Vagina (tissue), 2 donors: ENCODE measurements around the gene CAMK2A. TPM values are rescaled to one million over a fixed set of nuclear protein-coding genes. Genes with fewer than 3 reads are reported as not detected.

ENCODE experiments used
- DNase-seq, 2 donors: peaks; one replicate each; pipeline ENCODE4 v3.0.0-alpha.2; 2017; ENCODE audit errors: extremely low spot score in 2 of 2
- H3K27ac ChIP-seq: fragments of 200-600 bp; sonication (generic); one replicate; pipeline ENCODE4 v1.5.1; 2019
- H3K27me3 ChIP-seq: fragments of 200-600 bp; sonication (generic); one replicate; pipeline ENCODE4 v1.5.1; 2019
- H3K36me3 ChIP-seq, 2 donors: fragments of 200-600 bp; sonication (generic); one replicate each; pipeline ENCODE4 v1.5.1; 2017 to 2019
- H3K4me1 ChIP-seq: fragments of 200-600 bp; sonication (generic); one replicate; pipeline ENCODE4 v1.5.1; 2019
- H3K4me3 ChIP-seq, 2 donors: fragments of 200-600 bp; sonication (generic); 1 replicate in 1 of 2; 2 replicates in 1 of 2; pipeline ENCODE4 v1.5.1; 2016 to 2019
- H3K9me3 ChIP-seq: fragments of 200-600 bp; sonication (generic); one replicate; pipeline ENCODE4 v1.5.1; 2019
- POLR2A ChIP-seq, 2 donors: fragments of 450-650 bp; IDR thresholded peaks; one replicate each; pipeline ENCODE4 v1.6.1; 2017; ENCODE audit warnings: antibody characterized with exemption in 2 of 2, mild to moderate bottlenecking in 2 of 2, moderate library complexity in 2 of 2
- POLR2AphosphoS5 ChIP-seq, 2 donors: sonication (generic); formaldehyde crosslinking; IDR thresholded peaks; one replicate each; pipeline ENCODE4 v1.9.0; 2017; ENCODE audit warnings: antibody characterized with exemption in 2 of 2, mild to moderate bottlenecking in 2 of 2, low read depth in 1 of 2; ENCODE audit not compliant: insufficient read depth in 1 of 2
- intact Hi-C: fragments of 100-400 bp; cut with DNase I; formaldehyde crosslinking; loops from one replicate; pipeline ENCODE4 v1.15.1; 2023
- total RNA-seq: library from RNA; depleted of rRNA; stranded (reverse); fragments of >200 nt; gene quantifications from one replicate; pipeline ENCODE4 v1.2.3, GENCODE V29; 2016
- TF ChIP-seq, protein P1 (sequence below), 3 experiments: fragments of 450-650 bp in 2 of 3; fragments of 200-600 bp in 1 of 3; sonication (generic) in 1 of 3; IDR thresholded peaks; one replicate each; pipeline ENCODE4 v1.5.1; 2017 to 2019; ENCODE audit warnings: antibody characterized with exemption in 3 of 3, mild to moderate bottlenecking in 2 of 3, moderate library complexity in 2 of 3

CAMK2A gene
- total RNA-seq, 1 donor from 2014 or later, result 0.49 TPM

DNA sequence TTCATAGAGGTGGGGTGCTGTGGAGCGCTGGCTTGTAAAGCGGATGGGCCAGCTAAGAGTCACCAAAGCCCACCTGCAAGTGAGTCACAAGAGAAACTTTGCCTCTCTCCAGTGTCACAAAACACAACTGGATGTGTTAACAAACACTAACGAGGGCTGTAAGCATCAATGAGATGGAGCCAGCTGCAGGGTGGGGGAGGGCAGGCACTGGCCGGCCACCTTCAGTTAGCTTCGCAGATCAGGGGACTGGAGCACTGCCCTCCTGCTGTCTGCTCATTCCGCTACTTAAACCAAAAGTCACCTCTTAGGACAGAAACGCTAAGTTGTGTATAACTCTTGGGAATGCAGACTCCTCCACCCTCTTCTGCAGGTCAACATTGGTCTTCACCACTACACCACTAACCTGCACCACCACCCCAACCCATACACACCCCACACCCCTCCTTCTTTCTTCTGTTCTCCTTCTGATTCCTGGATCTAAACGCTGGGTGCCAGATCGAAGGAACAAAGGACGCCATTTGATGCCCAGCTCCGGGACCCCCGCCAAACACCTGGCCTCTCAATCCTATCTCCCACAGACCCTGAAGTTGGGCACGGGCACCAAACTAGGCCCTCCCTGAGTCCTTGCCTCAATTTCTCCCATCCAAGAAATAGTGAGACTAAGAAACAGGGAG, 11.1 kb upstream of the CAMK2A start:
- Histone ChIP-seq H3K4me1 (peaks cover 84% of the 10 kb centered on the region), H3K27me3 (no peaks in the 10 kb centered on the region), H3K36me3 (no peaks in the 10 kb centered on the region), H3K4me3 (no peak overlapping the region), H3K9me3 (no peaks in the 10 kb centered on the region), H3K27ac (peak overlapping the region; percentile 87)
- TF ChIP-seq, protein P1, sequence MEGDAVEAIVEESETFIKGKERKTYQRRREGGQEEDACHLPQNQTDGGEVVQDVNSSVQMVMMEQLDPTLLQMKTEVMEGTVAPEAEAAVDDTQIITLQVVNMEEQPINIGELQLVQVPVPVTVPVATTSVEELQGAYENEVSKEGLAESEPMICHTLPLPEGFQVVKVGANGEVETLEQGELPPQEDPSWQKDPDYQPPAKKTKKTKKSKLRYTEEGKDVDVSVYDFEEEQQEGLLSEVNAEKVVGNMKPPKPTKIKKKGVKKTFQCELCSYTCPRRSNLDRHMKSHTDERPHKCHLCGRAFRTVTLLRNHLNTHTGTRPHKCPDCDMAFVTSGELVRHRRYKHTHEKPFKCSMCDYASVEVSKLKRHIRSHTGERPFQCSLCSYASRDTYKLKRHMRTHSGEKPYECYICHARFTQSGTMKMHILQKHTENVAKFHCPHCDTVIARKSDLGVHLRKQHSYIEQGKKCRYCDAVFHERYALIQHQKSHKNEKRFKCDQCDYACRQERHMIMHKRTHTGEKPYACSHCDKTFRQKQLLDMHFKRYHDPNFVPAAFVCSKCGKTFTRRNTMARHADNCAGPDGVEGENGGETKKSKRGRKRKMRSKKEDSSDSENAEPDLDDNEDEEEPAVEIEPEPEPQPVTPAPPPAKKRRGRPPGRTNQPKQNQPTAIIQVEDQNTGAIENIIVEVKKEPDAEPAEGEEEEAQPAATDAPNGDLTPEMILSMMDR (IDR thresholded peaks at IDR 0.05), result no peak
- no peak for TF ChIP-seq POLR2A (IDR thresholded peaks at IDR 0.05)
- TF ChIP-seq POLR2AphosphoS5 (IDR thresholded peaks at IDR 0.05; ENCODE audit: insufficient read depth in 1 of 2, low read depth in 1 of 2), result no peak
- no peak for DNase-seq
- intact Hi-C loops, result no loop called here

GRCh38 chr5:150299571-150300327, 10.2 kb upstream of the CAMK2A start:
- no peaks in the 10 kb centered on the region for H3K36me3 ChIP-seq
- no peaks in the 10 kb centered on the region for H3K9me3 ChIP-seq
- intact Hi-C loops, result no loop called here
- no peaks in the 10 kb centered on the region for H3K27me3 ChIP-seq
- H3K4me3 ChIP-seq, result no peak overlapping the region
- H3K4me1 ChIP-seq, result peaks cover 88% of the 10 kb centered on the region
- peak overlapping the region; percentile 87 for H3K27ac ChIP-seq
- TF ChIP-seq POLR2AphosphoS5 (IDR thresholded peaks at IDR 0.05; ENCODE audit: insufficient read depth in 1 of 2, low read depth in 1 of 2) (no peak), POLR2A (IDR thresholded peaks at IDR 0.05) (no peak)
- TF ChIP-seq, protein P1 (IDR thresholded peaks at IDR 0.05), result no peak
- no peak for DNase-seq

GRCh38 chr5:150298701-150299451, 9.3 kb upstream of the CAMK2A start:
- intact Hi-C loops, result no loop called here
- H3K27me3 ChIP-seq, result no peaks in the 10 kb centered on the region
- no peaks in the 10 kb centered on the region for H3K36me3 ChIP-seq
- DNase-seq, result no peak
- H3K4me3 ChIP-seq, result no peak overlapping the region
- TF ChIP-seq, protein P1 (IDR thresholded peaks at IDR 0.05), result no peak
- TF ChIP-seq POLR2AphosphoS5 (IDR thresholded peaks at IDR 0.05; ENCODE audit: insufficient read depth in 1 of 2, low read depth in 1 of 2), result peak in 1 of 2 donors; percentile 92
- no peak for TF ChIP-seq POLR2A (IDR thresholded peaks at IDR 0.05)
- peak overlapping the region; percentile 87 for H3K27ac ChIP-seq
- H3K9me3 ChIP-seq, result no peaks in the 10 kb centered on the region
- H3K4me1 ChIP-seq, result peaks cover 88% of the 10 kb centered on the region

- H3K27me3 ChIP-seq, result no peaks in the 10 kb centered on the region
- H3K9me3 ChIP-seq, result no peaks in the 10 kb centered on the region
- no peaks in the 10 kb centered on the region for H3K36me3 ChIP-seq
- peaks cover 84% of the 10 kb centered on the region for H3K4me1 ChIP-seq
- no peak for TF ChIP-seq POLR2AphosphoS5 (IDR thresholded peaks at IDR 0.05; ENCODE audit: insufficient read depth in 1 of 2, low read depth in 1 of 2)
- TF ChIP-seq, protein P1 (IDR thresholded peaks at IDR 0.05), result no peak
- no peak for TF ChIP-seq POLR2A (IDR thresholded peaks at IDR 0.05)
- H3K27ac ChIP-seq, result peak overlapping the region; percentile 87
- no peak overlapping the region for H3K4me3 ChIP-seq
- DNase-seq, result no peak
- intact Hi-C loops, result no loop called here
Measured at GRCh38 chr5:150297934-150298595, 8.5 kb upstream of the CAMK2A start.
